ENCODE data around the gene MAVS. TPM values are rescaled to one million over a fixed set of nuclear protein-coding genes. Genes with fewer than 3 reads are reported as not detected.

The MAVS gene
- total and polyA plus RNA-seq, 4 experiments from 2014 or later, result 1.2 to 49.3 (median 26.8) TPM

- intact Hi-C loops (cut with micrococcal nuclease), result no loop called here
- DNase-seq, result no peak
- no peaks in the 10 kb centered on the region for H3K9me3 ChIP-seq (ENCODE audit: control insufficient read depth in 1 of 2, low read length in 2 of 2)
- Mint-ChIP-seq H3K27me3 (no peaks in the 10 kb centered on the region), H3K4me3 (no peak overlapping the region), H3K27ac (peak overlapping the region in 3 of 7 donors; percentile 9 to 88 (median 47)), H3K4me1 (peaks cover 27 to 58% (median 50%) of the 10 kb centered on the region in 4 donors), H3K36me3 (peaks cover 50 to 79% of the 10 kb centered on the region in 2 donors), H3K9me3 (peaks cover 0 to 2% (median 0%) of the 10 kb centered on the region in 8 donors)
- POLR2A ChIA-PET (ENCODE audit: partially characterized antibody), result no interaction called here
- H3K27me3 ChIP-seq (ENCODE audit: insufficient read depth, low read length), result no peaks in the 10 kb centered on the region
- no peak overlapping the region for H3K4me3 ChIP-seq (ENCODE audit: low read length in 2 of 2)
- peaks cover 35% of the 10 kb centered on the region for H3K4me1 ChIP-seq (ENCODE audit: insufficient read depth, low read length)
- H3K36me3 ChIP-seq (ENCODE audit: insufficient read depth, low read length), result peaks cover 54% of the 10 kb centered on the region
- CTCF ChIA-PET (ENCODE audit: partially characterized antibody), result no interaction called here
- H3K27ac ChIP-seq (ENCODE audit: low read depth, low read length), result no peak overlapping the region
Observed at GRCh38 chr20:3911956-3912355, 65.3 kb downstream of the MAVS start.

DNA sequence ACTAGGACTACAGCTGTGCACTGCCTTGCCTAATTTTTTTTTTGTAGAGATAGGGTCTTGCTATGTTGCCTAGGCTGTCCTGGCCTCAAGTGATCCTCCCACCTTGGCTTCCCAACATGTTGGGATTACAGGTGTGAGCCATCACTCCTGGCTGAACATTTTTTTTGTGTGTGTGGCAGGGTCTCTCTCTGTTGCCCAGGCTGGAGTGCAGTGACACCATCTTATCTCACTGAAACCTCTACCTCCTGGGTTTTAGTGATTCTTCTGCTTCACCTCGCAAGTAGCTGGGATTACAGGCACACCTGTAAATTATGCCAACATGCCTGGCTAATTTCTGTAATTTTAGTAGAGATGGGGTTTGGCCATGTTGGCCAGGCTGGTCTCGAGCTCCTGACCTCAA, 67.8 kb downstream of the MAVS start:
- Histone ChIP-seq H3K36me3 (ENCODE audit: insufficient read depth, low read length) (peaks cover 56% of the 10 kb centered on the region), H3K27ac (ENCODE audit: low read depth, low read length) (no peak overlapping the region), H3K4me3 (ENCODE audit: low read length in 2 of 2) (no peak overlapping the region), H3K9me3 (ENCODE audit: control insufficient read depth in 1 of 2, low read length in 2 of 2) (no peaks in the 10 kb centered on the region), H3K27me3 (ENCODE audit: insufficient read depth, low read length) (no peaks in the 10 kb centered on the region), H3K4me1 (ENCODE audit: insufficient read depth, low read length) (peaks cover 17% of the 10 kb centered on the region)
- Mint-ChIP-seq H3K4me3 (no peak overlapping the region), H3K27ac (peak overlapping the region in 3 of 7 donors; percentile 1 to 40 (median 32)), H3K27me3 (no peaks in the 10 kb centered on the region), H3K4me1 (peaks cover 23 to 44% (median 39%) of the 10 kb centered on the region in 4 donors), H3K36me3 (peaks cover 52 to 81% of the 10 kb centered on the region in 2 donors), H3K9me3 (no peaks in the 10 kb centered on the region)
- intact Hi-C loops (cut with micrococcal nuclease), result no loop called here
- DNase-seq, result no peak
- ChIA-PET POLR2A (ENCODE audit: partially characterized antibody) (interaction anchor here (1.0 kb wide), 1 partner anchor 169 kb away, joined by 3 read pairs; no protein-coding TSS in a partner anchor), CTCF (ENCODE audit: partially characterized antibody) (no interaction called here)

GRCh38 chr20:3915691-3916090, 69.1 kb downstream of the MAVS start:
- no peaks in the 10 kb centered on the region for H3K9me3 Mint-ChIP-seq
- no peaks in the 10 kb centered on the region for H3K9me3 ChIP-seq (ENCODE audit: control insufficient read depth in 1 of 2, low read length in 2 of 2)
- no peaks in the 10 kb centered on the region for H3K27me3 Mint-ChIP-seq
- H3K4me3 Mint-ChIP-seq, result no peak overlapping the region
- no peak for DNase-seq
- ChIA-PET CTCF (ENCODE audit: partially characterized antibody) (interaction anchor here (1.8 kb wide), 1 partner anchor 62 kb away, joined by 4 read pairs; no protein-coding TSS in a partner anchor), POLR2A (ENCODE audit: partially characterized antibody) (no interaction called here)
- peaks cover 51% of the 10 kb centered on the region for H3K36me3 ChIP-seq (ENCODE audit: insufficient read depth, low read length)
- peak overlapping the region in 5 of 7 donors; percentile 36 to 84 (median 64) for H3K27ac Mint-ChIP-seq
- peaks cover 17% of the 10 kb centered on the region for H3K4me1 ChIP-seq (ENCODE audit: insufficient read depth, low read length)
- intact Hi-C loops (cut with micrococcal nuclease), result no loop called here
- H3K36me3 Mint-ChIP-seq, result peaks cover 54 to 79% of the 10 kb centered on the region in 2 donors
- no peaks in the 10 kb centered on the region for H3K27me3 ChIP-seq (ENCODE audit: insufficient read depth, low read length)
- H3K4me1 Mint-ChIP-seq, result peaks cover 21 to 36% (median 33%) of the 10 kb centered on the region in 4 donors
- H3K4me3 ChIP-seq (ENCODE audit: low read length in 2 of 2), result no peak overlapping the region
- H3K27ac ChIP-seq (ENCODE audit: low read depth, low read length), result no peak overlapping the region

DNA sequence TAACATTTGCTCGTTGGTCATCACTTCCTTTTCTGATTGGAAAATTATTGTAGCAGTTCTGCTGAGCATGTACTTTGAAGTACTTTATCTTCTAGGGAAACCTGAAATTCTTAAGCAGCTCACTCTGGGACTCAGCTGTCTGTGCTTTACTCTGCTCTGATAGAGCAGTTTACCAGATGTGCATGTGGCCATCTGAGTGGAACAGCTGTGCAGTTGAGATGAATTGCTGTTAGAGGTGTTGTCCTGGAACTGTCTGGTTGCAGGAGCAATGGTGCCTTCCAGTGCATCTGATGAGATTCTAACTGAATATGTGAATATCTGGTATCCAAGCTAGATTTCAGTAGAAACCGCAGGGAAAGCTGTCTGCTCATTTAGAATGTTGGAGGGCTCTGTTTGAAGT, 69.7 kb downstream of the MAVS start:
- Mint-ChIP-seq H3K36me3 (peaks cover 54 to 76% of the 10 kb centered on the region in 2 donors), H3K4me3 (no peak overlapping the region), H3K27me3 (no peaks in the 10 kb centered on the region), H3K9me3 (no peaks in the 10 kb centered on the region), H3K27ac (peak overlapping the region in 2 of 7 donors; percentile 9 to 64), H3K4me1 (peaks cover 23 to 36% (median 33%) of the 10 kb centered on the region in 4 donors)
- ChIA-PET CTCF (ENCODE audit: partially characterized antibody) (interaction anchor here (0.8 to 1.8 kb wide), 2 partner anchors 61 to 63 kb away, joined by 3 to 4 read pairs; no protein-coding TSS in a partner anchor), POLR2A (ENCODE audit: partially characterized antibody) (interaction anchor here (1.0 kb wide), 2 partner anchors 8 to 77 kb away, joined by 3 to 4 read pairs; no protein-coding TSS in a partner anchor)
- Histone ChIP-seq H3K9me3 (ENCODE audit: control insufficient read depth in 1 of 2, low read length in 2 of 2) (no peaks in the 10 kb centered on the region), H3K36me3 (ENCODE audit: insufficient read depth, low read length) (peaks cover 45% of the 10 kb centered on the region), H3K27me3 (ENCODE audit: insufficient read depth, low read length) (no peaks in the 10 kb centered on the region), H3K27ac (ENCODE audit: low read depth, low read length) (no peak overlapping the region), H3K4me3 (ENCODE audit: low read length in 2 of 2) (no peak overlapping the region), H3K4me1 (ENCODE audit: insufficient read depth, low read length) (peaks cover 17% of the 10 kb centered on the region)
- no peak for DNase-seq
- intact Hi-C loops (cut with micrococcal nuclease), result no loop called here

DNA sequence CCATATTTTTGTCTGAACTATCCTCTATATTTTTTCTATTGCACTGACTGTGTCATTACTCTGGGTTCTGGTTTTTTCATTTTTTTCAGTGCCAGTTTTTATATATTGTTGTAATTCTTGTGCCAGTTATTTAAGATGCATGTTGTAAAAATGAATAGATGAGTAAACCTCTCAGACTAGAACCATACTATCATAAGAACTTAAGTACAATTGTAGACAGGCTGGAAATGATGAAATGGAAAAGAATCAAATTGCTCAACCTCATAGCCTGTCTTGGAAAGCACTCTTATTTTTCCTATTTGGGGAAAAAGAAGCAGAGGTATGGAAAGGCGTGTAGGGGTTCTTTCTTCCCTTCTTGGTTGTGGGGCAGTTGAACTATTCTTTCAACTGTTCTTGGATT, 72.7 kb downstream of the MAVS start:
- H3K9me3 ChIP-seq (ENCODE audit: control insufficient read depth in 1 of 2, low read length in 2 of 2), result no peaks in the 10 kb centered on the region
- peaks cover 14% of the 10 kb centered on the region for H3K4me1 ChIP-seq (ENCODE audit: insufficient read depth, low read length)
- no peak overlapping the region for H3K27ac ChIP-seq (ENCODE audit: low read depth, low read length)
- intact Hi-C loops (cut with micrococcal nuclease), result no loop called here
- DNase-seq, result no peak
- no peak overlapping the region for H3K4me3 Mint-ChIP-seq
- ChIA-PET POLR2A (ENCODE audit: partially characterized antibody) (interaction anchor here (1.2 kb wide), 1 partner anchor 14 kb away, joined by 3 read pairs; no protein-coding TSS in a partner anchor), CTCF (ENCODE audit: partially characterized antibody) (no interaction called here)
- no peaks in the 10 kb centered on the region for H3K27me3 Mint-ChIP-seq
- no peaks in the 10 kb centered on the region for H3K27me3 ChIP-seq (ENCODE audit: insufficient read depth, low read length)
- no peak overlapping the region for H3K4me3 ChIP-seq (ENCODE audit: low read length in 2 of 2)
- H3K36me3 ChIP-seq (ENCODE audit: insufficient read depth, low read length), result peaks cover 53% of the 10 kb centered on the region
- peaks cover 52 to 79% of the 10 kb centered on the region in 2 donors for H3K36me3 Mint-ChIP-seq
- H3K4me1 Mint-ChIP-seq, result peaks cover 22 to 42% (median 29%) of the 10 kb centered on the region in 4 donors
- no peaks in the 10 kb centered on the region for H3K9me3 Mint-ChIP-seq
- H3K27ac Mint-ChIP-seq, result peak overlapping the region in 4 of 7 donors; percentile 30 to 84 (median 50)

DNA sequence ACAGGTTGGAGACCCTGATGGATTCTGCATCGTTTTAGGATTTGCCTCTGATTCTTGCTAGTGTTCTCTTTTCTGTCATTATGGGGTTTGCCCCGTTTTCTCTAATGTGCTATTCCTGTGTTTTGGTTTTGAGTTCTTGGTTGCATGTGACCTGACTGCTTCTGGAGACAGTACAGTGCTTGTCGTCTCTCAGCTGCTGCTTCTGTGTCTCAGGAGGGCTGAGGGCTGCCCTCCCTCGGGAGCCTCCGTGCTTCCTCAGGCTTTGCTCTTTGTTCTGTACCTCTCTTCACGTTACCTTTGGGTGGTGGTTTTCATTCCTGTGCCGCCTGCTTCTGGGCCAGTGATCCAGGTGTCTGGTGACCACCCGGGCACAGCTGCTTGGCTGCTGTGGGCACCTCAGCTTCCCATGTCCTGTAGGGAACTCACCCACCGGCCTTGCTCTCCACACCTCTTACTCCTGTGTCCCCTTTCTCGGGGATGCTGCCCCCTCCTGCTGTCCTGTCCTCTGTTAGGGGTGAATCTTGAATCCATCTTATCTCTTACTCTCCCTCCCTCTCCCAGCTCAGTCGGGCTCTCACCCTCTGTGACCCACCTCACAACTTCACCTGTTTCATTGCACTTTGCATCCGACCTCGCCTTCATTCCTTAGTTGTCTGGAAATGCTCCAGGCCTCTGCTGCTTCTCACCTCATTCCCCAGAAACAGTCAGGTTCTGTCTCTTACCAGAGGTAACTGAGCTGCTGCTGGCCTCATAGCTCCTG, 75.8 kb downstream of the MAVS start:
- no peaks in the 10 kb centered on the region for H3K9me3 ChIP-seq (ENCODE audit: control insufficient read depth in 1 of 2, low read length in 2 of 2)
- peaks cover 34% of the 10 kb centered on the region for H3K36me3 ChIP-seq (ENCODE audit: insufficient read depth, low read length)
- peaks cover 26 to 41% (median 28%) of the 10 kb centered on the region in 4 donors for H3K4me1 Mint-ChIP-seq
- no peaks in the 10 kb centered on the region for H3K27me3 ChIP-seq (ENCODE audit: insufficient read depth, low read length)
- DNase-seq, result no peak
- no peak overlapping the region for H3K4me3 ChIP-seq (ENCODE audit: low read length in 2 of 2)
- H3K27ac ChIP-seq (ENCODE audit: low read depth, low read length), result no peak overlapping the region
- peaks cover 35 to 77% of the 10 kb centered on the region in 2 donors for H3K36me3 Mint-ChIP-seq
- POLR2A ChIA-PET (ENCODE audit: partially characterized antibody), result interaction anchor here (1.1 kb wide), 1 partner anchor 68 kb away, joined by 3 read pairs; no protein-coding TSS in a partner anchor
- CTCF ChIA-PET (ENCODE audit: partially characterized antibody), result interaction anchor here (0.7 kb wide), 1 partner anchor 162 kb away, joined by 3 read pairs; no protein-coding TSS in a partner anchor
- H3K4me1 ChIP-seq (ENCODE audit: insufficient read depth, low read length), result peaks cover 14% of the 10 kb centered on the region
- H3K4me3 Mint-ChIP-seq, result peak overlapping the region in 1 of 8 donors; percentile 40
- no peaks in the 10 kb centered on the region for H3K27me3 Mint-ChIP-seq
- H3K9me3 Mint-ChIP-seq, result peaks cover 0 to 3% (median 0%) of the 10 kb centered on the region in 8 donors
- intact Hi-C loops (cut with micrococcal nuclease), result no loop called here
- H3K27ac Mint-ChIP-seq, result peak overlapping the region; percentile 19 to 88 (median 75)

GRCh38 chr20:3922983-3923339, 76.3 kb downstream of the MAVS start:
- peak overlapping the region in 5 of 7 donors; percentile 19 to 83 (median 54) for H3K27ac Mint-ChIP-seq
- CTCF ChIA-PET (ENCODE audit: partially characterized antibody), result interaction anchor here (0.7 kb wide), 1 partner anchor 161 kb away, joined by 3 read pairs; no protein-coding TSS in a partner anchor
- H3K36me3 Mint-ChIP-seq, result peaks cover 33 to 74% of the 10 kb centered on the region in 2 donors
- no peak overlapping the region for H3K4me3 ChIP-seq (ENCODE audit: low read length in 2 of 2)
- no peak for DNase-seq
- H3K27me3 Mint-ChIP-seq, result no peaks in the 10 kb centered on the region
- no peak overlapping the region for H3K27ac ChIP-seq (ENCODE audit: low read depth, low read length)
- no peaks in the 10 kb centered on the region for H3K9me3 ChIP-seq (ENCODE audit: control insufficient read depth in 1 of 2, low read length in 2 of 2)
- H3K27me3 ChIP-seq (ENCODE audit: insufficient read depth, low read length), result no peaks in the 10 kb centered on the region
- peaks cover 0 to 3% (median 0%) of the 10 kb centered on the region in 8 donors for H3K9me3 Mint-ChIP-seq
- H3K36me3 ChIP-seq (ENCODE audit: insufficient read depth, low read length), result peaks cover 34% of the 10 kb centered on the region
- peaks cover 26 to 46% (median 31%) of the 10 kb centered on the region in 4 donors for H3K4me1 Mint-ChIP-seq
- POLR2A ChIA-PET (ENCODE audit: partially characterized antibody), result interaction anchor here (1.1 kb wide), 1 partner anchor 67 kb away, joined by 3 read pairs; no protein-coding TSS in a partner anchor
- intact Hi-C loops (cut with micrococcal nuclease), result no loop called here
- peaks cover 19% of the 10 kb centered on the region for H3K4me1 ChIP-seq (ENCODE audit: insufficient read depth, low read length)
- no peak overlapping the region for H3K4me3 Mint-ChIP-seq

All from CD4-positive, alpha-beta memory T cell (primary cell).